Mucosa of gallbladder (tissue), 1 donor: ENCODE measurements around the gene ZNF768. TPM values are rescaled to one million over a fixed set of nuclear protein-coding genes. Genes with fewer than 3 reads are reported as not detected.

Experiments used
- DNase-seq: peaks from one replicate; pipeline ENCODE4 v3.0.0-alpha.2; 2020; ENCODE audit warnings: low spot score
- total RNA-seq: library from RNA; stranded (reverse); gene quantifications from one replicate; pipeline ENCODE4 v1.2.1, GENCODE V29; 2021
- donor health status: DM: no; HTN: no; CAD: no.

Gene ZNF768
- 61.1 TPM for total RNA-seq

DNA sequence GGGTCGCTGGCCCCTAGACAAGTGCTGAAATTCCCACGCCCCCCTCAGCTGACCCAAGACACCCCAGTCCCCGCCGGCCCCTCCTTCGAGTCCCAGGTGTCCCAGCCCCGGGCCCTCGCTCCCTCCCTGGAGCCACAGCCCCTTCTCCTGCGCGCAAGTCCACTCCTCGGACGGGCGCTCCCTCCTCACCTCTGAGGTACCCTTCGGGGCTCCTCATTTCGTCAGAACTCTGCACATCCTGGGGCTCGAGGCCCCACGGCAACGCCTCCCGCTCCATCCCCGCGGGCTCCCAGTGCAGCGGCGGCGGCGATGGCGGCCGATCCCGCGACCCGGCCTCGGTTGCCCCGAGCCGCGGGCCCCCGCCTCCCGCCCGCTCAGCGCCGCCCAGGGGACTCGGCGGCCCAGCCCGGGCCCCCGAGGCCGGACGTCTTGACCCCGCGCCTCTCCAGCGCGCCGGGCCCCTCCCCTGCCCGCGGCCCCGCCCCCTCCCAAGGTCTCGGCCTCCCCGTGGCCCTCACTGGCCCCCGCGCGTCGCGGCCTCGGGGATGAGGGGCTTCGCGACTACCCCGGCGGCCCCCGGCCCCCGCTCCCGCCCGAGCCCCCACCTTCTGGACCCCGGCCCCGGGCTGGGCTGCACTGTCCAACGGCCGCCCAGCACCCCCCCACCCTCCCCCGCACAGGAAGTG, at the start of gene ZNF768:
TSS of gene ZNF768 (minus strand) at position 430 of the 686 bp plus-strand sequence. CDS start at position 277, 153 bp downstream.
- no peak for DNase-seq

DNA sequence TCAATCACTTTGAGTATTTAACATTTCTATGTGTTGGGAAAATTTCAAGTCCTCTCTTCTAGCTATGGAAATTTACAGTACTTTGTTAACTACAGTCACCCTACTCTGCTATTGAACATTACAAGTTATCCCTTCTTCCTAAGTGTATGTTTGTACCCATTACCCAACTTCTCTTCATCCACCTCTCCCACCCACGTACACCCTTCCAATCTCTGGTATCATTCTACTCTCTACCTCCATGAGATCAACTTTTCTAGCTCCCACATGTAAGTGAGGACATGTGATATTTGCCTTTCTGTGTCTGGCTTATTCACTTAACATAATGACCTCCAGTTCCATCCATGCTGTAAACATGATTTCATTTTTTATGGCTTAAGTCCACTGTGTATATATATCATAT, 48.3 kb upstream of the ZNF768 start:
- no peak for DNase-seq

DNA sequence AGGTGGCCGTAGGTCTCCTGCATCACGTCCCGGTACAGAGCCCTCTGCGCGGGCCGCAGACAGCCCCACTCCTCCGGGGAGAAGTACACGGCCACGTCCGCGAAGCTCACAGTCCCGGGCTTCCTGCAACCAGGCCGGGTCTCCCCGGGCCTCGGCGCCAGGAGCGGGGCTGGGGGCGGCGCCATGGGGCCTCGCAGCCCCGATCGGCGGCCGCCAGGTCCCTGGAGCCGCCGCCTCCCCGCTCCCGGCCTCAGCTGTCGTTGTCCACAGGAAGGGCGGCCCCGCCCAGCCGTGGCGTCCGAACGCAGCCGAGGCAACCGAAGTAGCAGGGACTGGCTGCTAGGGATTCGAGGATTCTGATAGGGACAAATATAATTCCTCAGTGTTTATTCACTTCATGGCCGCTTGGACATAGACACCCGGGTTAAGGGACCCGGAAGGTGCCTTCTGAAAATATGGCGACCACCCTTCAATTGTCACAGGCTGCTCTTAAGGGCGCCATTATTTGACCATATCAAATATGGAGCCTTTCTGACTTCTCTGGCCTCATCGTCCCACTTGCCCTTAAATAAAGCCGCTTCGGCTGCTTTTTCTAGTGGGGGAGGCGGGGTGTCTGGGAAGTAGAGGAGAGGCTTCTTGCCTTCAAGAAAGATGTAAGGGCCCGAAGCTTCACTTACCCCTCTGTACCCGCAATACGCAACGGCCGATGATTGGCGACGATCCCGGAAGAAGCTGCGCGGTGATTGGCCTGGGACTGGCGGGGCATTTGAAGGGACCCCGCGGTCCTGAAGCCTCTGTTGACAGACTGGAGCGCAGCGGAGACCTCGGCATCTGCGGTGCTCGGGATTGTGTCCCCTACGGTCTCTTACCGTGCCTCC, 45.3 kb upstream of the ZNF768 start, which contains the start of gene ZNF688:
TSS of gene ZNF688 (minus strand) at position 270 of the 878 bp plus-strand sequence. CDS start at position 185, 85 bp downstream.
- DNase-seq = peak; percentile 96

DNA sequence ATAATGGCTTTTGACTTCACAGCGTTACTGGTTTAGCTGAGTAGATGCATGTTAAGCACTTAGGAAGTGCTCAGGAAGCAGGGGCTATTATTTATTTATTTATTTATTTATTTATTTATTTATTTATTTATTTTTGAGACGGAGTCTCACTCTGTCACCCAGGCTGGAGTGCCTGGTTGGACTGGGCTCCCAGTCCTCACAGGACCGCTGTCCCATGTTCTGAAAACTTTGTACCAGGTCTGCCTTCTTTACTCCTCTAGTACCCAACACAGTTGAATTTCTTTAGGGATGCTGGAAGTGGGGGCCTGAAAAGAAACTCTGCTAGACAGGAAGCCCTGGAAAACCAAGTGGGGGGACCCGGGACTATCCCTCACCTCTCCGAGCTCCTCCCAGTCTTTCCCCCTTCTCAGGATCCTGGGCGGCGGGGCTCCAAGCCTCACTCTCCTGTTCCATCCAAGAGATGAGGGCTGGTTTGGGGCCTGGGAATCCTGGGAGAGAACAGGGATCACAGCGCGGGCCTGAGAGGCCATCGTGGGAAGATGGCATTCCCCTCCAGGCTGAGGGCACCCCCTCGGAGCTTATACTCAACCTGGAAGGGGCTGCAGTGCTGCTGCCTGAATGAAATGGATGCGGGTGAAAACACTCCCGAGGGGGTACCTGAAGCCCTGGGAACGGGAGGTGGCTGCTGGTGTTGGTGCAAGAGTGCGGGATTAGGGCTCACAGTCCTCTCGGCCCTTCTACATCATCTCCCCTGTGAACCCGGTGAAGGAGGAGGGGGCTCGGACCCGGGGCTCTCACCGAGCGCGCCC, 44.5 kb upstream of the ZNF768 start:
- no peak for DNase-seq

DNA sequence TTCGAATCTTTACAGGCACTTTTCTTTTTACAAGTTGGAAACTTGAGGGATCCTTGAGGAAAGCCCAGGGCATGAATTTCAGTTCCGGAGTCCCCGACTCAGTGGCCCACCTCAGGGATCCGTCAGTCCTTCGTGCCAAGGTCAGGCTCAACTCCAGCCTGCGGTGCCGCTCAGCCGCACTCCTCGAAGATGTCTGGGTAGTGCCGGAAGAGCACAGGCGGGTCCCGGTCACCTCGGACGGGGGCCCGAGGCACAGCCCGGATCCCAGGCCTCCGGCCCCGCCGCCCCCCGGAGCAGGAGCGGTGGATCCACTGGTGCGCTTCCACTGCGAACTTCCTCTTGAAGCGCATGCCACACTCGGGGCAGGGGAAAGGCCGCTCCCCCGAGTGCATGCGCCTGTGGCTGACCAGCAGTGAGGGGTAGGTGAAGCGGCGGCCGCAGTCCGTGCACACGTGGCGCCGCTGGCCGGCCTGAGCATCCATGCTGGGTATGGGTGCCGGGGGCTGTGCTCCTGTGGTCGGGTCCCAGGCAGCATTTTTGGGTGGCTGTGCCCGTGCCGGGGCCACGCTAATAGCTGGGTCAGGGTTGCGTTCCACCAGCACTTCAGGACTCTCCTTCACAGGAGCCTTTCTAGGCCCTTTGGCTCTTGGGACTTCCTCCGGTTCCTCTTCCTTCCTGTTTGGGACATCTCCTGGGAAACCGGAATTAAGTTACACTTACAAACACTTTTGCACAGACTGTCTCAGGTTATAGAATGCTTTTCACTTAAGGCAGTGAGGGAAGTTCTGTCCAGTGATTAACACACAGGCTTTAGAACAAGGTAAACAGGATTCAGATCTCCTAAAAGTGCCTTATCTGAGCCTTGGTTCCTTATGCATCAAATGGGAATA, 43.6 kb upstream of the ZNF768 start:
- DNase-seq = no peak

DNA sequence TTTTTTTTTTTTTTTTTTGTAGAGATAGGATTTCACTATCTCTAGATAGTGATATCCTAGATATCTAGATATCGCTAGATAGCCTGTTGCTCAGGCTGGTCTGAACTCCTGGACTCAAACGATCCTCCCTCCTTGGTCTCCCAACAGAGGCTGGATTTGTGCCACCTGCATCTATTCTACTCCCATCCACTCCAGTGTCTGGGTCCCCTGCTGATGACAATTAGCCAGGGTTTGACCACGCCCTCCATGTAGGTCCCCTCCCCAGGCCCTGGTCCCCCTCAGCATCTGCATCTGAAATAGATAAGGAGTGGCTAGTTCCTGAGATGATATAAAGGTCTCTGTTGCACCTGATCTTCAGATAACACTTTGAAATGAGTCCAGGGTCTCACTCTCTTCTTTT, 42.9 kb upstream of the ZNF768 start:
- no peak for DNase-seq

DNA sequence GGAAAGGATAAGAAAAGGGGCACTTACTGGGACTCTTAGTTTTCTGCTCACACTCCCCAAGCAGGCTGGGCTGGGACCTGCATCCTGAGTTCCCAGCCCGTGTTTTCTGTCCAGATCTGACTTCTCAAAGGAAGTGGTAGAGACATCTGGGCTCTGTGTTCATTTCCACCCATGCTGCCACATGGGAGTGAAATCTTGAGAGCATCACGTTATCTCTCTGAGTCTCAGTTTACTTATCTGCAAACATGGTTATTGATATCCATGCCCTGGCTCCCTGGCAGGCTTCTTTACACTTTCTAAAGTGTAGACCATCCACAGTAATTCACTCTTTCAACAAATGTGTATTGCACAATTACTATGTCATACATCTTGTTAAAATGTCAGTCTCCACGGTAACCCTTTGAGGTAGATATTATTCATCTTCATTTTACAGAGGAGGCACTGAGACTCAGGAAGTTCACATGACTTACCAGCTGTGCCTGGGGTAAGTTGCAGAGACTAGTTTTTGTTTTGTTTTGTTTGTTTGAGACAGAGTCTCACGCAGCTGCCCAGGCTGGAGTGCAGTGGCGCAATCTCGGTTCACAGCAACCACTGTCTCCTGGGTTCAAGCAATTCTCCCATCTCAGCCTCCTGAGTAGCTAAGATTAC, 41.7 kb upstream of the ZNF768 start:
- no peak for DNase-seq

DNA sequence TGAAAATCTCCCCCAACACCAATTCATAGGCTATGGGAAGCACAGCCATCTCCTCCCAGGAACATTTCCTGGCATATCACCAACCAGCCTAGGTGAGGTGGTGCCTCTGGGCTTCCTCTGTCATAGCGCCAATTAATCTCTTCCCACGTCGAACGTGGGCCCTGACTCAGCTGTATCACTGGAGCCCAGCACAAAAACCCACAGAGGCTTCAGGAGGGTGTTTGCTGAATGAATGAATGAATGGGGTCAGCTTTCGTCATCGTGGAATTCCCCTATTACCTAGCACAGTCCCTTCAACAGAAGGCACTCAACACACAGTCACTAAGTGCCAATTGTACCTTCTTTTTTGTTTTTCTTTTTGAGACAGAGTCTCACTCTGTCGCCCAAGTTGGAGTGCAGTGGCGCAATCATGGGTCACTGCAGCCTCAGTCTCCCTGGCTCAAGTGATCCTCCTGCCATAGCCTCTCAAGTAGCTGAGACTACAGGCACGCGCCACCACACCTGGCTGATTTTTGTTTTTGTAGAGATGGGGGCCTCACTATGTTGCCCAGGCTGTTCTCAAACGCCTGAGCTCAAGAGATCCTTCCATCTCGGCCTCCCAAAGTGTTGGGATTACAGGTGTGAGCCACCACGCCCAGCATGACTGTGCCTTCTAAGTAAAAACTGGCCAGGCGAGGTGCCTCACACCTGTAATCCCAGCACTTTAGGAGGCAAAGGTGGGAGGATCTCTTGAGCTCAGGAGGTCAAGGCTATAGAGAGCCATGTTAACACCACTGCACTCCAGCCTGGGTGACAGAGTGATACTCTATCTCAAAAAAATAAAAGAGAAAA, 41.0 kb upstream of the ZNF768 start:
- no peak for DNase-seq

DNA sequence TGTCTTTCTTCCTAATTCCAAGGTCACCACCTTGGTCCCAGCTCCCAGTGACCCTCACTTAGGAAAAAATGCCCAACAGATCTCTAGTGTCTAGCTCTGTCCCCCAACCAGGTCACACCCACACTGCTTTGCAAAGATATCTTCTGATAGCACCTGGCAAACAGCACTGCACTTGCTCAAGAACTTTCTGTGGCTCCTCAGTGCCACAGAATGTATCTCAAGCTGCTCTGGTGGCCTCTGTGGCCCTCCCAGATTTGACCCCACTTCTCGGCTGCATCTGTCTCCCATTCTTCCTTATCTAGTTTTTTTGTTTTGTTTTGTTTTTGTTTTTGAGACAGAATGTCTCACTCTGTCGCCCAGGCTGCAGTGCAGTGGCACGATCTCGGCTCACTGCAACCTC, 40.2 kb upstream of the ZNF768 start:
- no peak for DNase-seq

DNA sequence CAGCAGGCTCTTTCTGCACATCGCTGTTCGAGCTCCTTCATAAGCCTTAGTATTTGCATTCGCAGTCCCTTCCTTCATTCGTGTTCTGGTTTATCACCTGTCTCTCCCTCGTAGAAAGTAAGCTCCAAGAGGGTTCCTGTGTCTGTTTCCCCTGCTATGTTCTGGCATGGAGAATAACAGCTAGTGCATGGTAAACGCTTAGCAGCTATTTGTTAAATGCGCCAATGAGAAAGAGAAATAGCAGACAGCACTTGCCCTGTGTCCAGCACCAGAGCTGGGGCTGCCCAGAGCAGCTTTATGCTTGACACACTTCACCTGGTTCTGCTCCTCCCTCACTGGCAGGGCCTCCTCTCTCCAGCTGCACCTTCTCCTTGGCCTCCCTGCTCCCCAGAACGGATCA, 39.6 kb upstream of the ZNF768 start:
- DNase-seq = no peak

DNA sequence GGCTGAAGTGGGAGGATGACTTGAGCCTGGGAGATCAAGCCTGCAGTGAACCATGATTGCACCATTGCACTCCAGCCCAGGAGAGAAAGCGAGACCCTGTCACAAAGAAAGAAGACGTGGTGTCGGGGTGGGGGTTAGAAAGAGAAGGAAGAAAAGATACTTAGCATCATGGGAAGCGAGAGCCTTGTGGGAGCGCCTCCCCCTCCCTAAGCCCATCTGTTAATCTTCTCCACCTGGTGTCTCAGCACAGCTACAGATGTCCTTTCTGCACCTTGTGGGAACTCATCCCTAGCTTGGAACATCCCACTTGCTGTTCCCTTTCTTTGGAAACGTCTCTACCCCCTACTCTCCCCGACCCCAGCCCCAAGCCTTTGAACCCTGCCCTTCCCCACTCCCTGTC, 39.2 kb upstream of the ZNF768 start:
- DNase-seq = no peak

DNA sequence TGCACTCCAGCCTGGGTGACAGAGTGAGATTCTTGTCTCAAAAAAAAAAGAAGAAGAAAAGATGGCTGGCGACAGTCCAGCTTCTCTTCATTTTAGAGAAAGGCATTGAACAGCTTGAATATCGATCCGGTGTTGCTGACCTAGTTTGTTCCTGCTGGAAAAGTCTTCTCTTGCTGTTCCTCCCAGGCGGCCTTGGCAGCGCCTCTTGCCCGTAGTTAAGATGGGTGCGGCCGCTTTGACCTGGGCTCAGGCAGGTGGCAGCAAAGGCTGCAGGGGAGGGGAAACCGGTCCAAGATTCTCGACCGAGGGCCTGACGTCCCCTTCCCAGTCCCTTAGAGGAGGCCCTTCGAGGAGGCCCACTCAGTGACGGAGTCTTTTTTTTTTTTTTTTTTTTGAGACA, 35.7 kb upstream of the ZNF768 start:
- DNase-seq = peak; percentile 56

DNA sequence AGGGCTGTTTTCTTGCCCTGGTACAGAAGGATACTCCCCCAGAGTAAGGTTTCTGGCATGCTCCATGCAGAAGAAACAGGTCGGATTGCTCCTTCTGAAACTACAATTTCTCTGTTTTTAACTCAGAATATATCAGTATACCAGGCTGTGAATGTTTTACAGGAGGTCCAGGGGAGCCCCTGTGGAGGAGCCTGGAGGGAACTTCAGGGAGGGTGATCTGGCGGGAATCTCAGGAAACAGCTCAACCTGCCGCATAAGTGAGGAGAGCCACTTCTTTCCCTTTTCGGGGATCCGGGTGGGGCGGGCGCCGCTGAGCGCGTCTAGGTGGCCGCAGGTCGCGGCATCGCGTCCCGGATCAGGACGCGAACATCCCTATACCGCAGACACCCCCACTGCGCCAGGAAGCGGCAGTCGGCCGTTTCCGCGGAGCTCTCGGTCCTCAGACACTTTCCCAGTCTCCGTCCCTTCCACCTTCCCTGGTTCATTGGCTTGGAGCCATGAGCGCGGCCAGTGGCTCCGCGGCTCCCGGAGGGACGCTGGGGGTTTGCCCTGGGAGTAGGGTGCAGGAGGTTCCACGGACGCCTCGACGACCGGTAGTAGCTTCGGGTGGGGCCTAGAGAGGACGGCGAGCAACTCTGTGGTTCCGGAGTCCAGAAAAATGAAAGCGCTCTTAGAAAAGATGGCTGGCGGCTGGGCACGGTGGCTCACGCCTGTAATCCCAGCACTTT, 34.9 kb upstream of the ZNF768 start:
- no peak for DNase-seq

DNA sequence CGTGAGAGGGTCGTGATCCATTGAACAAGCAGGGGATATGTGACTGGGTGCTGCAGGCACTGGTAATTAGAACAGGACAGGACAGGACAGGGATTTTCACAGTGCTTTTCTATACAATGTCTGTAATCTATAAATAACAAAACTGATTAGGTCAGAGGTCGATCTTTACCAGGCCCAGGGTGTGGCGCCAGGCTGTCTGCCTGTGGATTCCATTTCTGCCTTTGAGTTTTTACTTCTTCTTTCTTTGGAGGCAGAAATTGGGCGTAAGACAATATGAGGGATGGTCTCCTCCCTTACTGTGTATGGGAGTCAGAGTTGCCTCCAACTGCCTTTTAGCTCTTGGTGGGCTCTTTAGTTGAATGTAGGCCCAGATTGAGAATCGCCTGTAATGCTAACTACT, 33.3 kb upstream of the ZNF768 start:
- no peak for DNase-seq

DNA sequence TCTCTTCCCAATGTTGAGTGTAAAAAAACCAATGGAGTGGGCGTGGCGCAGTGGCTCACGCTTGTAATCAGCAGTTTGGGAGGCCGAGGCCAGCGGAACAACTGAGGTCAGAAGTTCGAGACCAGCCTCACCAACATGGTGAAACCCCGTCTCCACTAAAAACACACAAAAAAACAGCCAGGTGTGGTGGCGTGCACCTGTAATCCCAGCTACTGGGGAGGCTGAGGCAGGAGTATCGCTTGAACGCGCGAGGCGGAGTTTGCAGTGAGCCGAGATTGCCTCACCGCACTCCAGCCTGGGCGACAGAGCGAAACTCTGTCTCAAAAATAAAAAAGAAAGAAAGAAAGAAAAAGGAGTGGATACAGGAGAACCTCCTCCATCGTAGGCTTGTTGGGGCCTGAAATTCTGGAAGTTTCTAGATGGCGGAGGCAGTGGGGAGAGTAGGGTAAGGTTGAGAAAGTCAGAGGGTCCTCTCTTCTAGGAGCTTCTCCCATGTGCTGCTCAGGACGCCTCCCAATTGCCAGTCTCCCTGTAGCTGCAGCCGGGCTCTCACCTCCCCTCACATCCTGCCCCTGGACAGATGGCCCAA, 32.5 kb upstream of the ZNF768 start:
- DNase-seq = no peak

DNA sequence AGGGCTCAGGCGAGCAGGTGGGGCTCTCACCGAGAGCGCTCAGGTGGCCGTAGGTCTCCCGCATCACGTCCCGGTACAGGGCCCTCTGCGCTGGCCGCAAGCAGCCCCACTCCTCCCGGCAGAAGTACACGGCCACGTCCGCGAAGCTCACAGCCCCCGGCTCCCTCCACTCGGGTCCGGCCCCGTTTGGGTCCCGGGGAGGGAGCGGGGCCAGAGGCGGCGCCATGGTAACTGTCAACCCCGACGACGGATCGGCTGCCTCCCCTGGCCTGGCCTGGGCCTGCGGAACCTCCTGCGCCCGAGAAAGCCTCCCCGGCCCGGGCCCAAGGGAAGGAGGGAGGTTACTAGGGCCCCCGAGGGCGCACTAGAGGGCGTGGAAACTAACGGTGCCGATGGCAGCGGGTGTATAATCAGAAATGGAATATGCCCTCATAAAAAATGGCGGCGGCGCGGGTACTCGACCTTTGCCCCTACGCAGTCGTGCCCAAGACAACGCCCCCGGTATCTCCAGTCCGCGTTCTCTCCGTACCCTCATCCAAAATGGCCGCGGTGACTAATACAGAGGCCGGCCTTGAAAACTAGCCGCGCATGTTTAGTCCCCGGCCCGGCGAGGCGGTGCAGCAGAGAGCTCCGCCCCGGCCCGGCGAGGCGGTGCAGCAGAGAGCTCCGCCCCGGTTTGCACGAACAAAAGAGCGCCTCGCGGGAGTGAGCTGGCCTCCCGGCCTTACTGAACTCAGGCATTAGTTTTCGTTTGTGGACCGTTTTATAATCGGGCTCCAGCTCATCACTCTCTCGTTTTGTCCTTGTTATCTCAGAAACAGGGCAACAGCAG, 31.8 kb upstream of the ZNF768 start, which contains the start of gene ZNF764:
TSS of gene ZNF764 (minus strand) at position 418 of the 832 bp plus-strand sequence. CDS start at position 226, 192 bp downstream.
- DNase-seq = peak; percentile 99

DNA sequence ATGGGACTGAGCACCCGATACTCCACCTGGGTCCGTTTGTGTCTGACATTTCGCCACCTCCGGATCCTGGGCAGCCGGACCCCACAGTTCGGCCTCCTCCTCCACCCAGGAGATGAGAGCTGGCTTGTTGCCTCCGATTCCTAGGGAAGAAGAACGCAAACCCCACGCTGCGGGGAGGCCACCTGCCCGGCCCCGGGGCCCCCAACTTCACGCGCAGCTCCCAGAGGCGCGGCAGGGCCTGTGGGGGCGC, 31.3 kb upstream of the ZNF768 start:
- no peak for DNase-seq

DNA sequence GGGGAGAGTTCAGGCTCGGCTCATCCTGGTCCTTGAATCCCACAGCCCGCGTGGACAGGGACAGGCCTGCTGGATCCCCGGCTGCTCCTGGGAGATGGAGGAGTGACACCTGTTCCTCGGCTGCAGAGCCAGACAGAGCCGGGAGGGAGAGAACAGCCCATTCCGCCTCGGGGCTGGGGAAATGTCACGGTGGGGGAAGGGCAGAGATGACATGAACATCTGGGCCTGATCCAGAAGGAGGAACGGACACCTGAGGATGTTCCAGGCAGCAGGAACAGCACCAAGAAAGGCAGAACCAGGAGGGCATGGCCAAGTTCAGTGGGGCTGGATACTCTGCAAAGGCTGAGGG, 29.7 kb upstream of the ZNF768 start:
- DNase-seq = no peak
